ENCODE data around the gene IGSF9.

The IGSF9 gene

DNA sequence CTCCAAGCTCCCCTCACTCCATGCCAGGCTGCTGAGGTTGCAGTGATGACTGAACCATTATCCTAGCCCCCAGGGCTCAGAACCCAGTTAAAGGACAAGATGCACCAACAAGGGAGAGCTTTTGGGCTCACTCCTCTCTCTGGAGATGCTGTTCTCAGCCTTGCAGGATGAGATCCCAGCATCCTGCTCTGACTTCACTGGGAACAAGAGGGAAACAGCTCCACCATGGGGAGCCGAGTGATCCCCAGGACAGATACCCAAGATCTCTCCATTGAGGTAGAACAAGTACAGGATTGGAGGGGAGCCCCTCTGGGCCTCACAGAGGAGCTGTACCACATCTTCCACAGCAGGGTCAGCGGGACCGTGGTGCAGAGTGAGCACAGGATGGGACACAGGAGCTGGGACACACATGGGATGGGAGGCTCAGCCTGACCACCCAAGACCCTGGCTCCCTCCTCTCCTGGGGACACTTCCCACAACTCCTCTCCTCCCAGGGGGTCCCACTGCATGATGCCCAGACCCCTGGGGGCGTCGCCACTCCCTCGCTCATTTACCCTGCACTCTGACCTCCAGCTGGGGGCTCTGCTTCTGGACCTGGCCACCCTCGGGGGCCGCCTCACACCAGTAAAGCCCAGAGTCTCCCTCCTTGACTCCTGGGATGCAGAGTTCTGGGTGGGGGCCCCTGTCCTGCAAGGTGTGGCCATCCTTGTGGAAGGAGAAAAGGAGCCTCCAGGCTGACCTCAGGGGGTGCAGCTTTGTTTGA lies 27.2 kb upstream of the IGSF9 start:
- no peak for DNase-seq

DNA sequence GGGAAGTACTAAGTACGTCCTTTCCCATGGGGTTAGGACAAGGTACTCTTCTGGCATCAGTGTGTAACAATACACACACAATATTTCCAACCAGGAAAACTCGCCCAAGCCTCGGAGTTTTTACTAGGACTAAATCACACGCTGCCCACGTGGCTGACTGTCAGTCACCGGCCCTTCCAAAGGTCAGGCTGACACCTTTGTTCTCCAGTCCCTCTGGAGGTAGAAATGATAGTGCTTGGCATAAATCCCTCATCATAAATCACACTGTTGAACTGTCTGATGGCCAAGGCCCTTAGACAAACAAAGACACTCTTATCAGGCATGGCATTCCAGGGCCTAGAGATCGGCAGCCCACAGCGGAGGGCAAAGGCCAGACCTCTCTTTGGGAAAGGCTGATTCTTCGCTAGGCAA lies 25.5 kb upstream of the IGSF9 start:
- peak in 2 of 3 experiments; percentile 14 to 28 for DNase-seq

DNA sequence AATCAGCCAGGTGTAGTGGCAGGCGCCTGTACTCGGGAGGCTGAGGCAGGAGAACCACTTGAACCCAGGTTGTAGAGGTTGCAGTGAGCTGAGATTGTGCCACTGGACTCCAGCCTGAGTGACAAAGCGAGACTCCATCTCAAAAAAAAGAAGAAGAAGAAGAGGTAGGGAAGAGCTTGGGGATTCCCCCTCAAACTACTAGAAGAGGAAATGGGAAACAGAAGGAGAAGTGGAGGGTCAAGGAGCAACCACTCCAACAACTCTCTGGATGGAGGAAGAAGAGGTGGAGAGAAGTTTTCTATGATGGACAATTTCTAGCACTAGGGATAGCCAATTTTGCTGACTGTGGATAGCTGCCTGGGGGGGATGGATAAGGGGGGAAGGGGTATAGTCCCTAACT lies 23.5 kb upstream of the IGSF9 start:
- DNase-seq: no peak

DNA sequence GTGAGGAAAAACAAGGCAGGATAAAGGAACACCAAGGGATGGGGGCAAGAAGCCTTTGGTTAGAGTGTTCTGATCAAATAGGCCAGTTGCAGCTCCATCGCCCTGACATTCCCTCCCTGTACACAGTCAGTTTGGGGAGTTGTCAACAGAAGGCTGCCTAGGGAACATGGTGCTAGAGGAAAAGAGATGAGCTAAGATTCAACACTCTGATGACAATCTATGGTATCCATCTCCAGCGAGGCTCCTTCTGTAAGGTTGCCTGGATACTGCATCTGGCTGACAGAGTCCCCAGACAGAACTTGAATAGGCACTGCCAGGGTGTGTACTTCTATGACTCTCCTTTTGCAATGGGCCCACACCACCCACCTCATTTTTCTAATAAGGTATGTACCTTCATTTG lies 19.9 kb upstream of the IGSF9 start:
- no peak for DNase-seq

DNA sequence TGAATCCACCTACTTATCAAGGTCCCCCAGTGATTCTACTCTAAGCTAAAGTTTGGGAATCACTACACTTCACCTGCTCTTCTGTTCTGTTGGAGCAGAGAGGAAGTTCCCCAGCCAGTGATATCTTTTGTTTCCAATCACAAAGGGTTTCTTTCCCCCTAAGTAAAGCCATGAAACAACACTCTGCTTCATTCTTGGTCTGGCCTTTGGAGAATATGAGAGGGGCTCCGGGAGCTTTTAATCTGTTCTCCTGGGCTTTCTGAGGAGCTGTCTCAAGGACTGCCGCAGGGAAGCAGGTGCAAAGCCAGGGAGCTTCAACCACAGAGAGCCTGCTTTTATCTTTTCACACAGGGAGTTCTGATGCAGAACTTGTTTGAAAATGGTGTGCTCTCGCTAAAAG lies 18.7 kb upstream of the IGSF9 start:
- DNase-seq: peak in 1 of 3 experiments; percentile 57

DNA sequence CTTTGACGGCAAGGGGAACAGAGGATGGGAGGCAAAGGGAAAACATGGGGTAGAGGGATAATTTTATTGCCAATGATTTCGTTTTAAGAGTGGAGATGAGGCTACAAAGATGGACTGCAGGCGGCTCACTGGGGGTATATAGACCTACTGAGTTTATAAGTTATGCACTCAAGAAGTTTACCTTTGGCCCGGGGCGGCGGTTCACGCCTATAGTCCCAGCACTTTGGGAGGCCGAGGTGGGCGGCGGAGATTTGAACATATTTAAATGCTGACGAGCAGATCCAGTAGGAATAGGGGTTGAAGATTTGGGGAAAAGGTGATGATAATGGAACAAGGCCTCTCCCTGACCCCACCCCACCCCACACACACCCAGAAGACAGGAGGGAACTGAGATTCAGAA lies 16.8 kb upstream of the IGSF9 start:
- no peak for DNase-seq

DNA sequence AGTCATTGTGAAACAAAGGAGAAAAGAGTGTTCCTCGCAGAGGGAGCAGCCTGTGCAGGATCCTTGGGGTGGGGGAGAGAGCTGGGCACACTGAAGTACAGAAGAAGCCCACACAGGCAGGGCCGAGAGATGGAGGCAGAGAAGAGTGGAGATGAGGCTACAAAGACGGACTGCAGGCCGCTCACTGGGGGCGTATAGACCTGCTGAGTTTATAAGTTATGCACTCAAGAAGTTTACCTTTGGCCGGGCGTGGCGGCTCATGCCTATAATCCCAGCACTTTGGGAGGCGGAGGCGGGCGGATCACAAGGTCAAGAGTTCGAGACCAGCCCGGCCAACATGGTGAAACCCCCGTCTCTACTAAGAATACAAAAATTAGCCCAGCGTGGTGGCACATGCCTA lies 16.2 kb upstream of the IGSF9 start:
- DNase-seq: no peak

DNA sequence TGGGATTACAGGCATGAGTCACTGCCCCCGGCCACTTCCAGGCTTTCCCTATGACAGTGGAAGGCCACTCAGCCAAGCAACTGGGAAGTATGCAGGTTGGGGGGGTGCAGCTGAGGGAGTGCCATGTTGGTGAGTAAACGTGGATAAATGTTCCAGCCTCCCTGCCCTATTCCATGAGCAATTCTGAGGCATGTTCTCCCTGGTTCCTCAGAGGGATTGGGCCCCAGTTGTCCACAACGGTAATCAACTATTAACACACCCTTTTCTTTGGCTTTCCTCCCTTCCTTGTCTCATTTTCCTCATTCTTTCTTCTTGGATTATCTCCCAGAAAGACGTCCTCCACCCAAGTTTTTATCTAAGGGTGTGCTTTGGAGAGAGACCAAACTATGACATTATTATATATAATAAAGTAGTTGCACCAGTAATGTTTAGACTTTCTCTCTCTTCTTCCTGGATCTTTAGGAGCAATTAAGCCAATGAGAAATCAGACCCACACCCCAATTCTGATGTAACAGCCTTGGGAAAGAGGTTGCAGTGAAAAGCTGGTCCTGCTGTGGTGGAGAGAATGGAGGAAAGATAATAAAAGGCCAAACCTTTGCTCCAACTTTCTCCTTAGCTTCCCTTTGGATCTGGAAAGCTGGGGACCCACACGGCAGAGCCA lies 15.4 kb upstream of the IGSF9 start:
- no peak for DNase-seq

DNA sequence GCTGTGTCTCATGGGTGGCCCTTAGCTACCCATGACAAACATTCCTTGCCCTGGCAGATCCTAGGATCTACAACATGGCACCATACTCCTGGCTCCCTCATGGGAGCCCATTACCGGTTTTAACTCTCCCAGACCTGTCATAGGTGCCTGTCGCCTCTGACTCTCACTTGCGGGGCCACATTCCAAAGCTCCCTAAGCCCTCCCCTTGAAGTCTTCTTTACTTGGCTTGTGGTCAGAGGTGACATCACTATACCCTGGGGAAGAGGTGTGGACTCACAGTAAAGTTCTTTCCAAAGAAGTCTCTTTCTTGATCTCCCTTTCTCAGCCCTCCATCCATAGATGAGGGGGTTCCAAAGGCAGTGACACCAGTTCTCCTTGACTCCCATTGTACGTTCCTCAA lies 14.0 kb upstream of the IGSF9 start:
- no peak for DNase-seq

DNA sequence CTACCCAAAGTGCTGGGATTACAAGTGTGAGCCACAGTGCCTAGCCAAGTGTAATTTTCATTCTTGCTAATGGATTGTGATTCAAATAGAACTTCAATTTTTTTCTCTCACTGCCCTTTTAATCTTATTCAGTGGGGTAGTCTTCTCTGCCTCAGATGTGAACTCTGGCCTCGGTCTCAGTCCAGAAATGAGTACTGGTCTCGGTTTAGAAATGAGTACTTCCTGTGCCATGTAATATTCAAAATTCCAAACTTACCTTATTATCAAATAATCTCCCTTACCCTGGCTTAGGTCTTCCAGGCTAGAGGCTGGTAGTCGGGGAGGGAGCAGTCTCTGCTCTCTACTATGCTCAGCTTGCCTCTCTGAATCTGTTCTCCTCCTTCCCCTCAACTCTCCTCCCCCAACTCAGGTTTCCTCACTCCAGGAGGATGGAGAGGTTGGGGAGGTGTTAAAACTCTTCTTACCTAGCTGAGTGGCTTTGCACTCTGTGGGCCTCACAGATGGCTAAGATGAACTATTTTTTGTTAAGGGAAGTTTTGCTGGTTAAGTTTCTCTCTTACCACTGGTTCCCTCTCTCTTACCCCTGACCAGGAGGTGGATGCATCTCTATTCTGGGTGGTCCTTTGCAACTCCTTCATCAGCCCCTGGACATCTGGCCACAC lies 13.4 kb upstream of the IGSF9 start:
- no peak for DNase-seq

DNA sequence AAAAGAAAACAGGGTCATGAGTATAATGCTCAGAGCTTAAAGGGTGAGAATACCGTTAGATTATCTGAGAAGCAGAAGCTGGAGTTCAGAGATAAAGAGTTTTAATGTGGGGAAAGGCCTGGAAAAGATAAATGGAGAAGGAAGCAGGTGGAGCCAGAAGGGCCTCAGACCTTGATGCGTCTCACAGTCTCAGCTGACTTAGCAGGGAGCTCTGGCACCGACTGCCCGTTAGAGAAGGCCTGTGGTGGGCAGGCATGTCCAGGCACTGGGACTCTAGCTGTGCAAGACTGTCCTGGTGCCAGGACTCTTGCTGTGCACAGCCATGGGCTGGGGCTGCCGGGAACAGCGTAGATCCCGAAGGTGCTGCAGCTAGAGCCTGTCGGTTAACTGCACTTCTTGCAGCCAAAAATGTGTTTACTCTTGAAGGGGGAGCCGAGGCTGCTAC lies 12.4 kb upstream of the IGSF9 start:
- DNase-seq: peak in 2 of 3 experiments; percentile 22 to 47

DNA sequence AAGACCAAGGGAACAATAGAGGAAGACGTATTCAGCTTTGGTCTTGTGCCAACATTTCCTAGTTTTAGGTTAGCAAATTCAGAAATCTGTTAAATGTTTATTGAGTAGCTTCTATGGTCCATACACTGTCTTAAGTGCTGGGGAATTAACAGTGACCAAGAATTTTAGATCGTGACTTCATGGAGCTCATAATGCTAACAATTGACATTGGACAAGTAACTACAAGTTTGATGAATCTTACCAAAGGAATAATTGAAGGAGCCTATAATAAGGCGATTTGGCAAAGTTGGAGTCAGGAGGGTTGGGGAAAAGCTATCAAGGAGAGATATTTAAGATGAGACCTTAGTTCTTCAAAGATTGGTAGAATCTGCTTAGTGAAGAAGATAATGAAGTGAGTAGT lies 10.0 kb upstream of the IGSF9 start:
- DNase-seq: no peak

DNA sequence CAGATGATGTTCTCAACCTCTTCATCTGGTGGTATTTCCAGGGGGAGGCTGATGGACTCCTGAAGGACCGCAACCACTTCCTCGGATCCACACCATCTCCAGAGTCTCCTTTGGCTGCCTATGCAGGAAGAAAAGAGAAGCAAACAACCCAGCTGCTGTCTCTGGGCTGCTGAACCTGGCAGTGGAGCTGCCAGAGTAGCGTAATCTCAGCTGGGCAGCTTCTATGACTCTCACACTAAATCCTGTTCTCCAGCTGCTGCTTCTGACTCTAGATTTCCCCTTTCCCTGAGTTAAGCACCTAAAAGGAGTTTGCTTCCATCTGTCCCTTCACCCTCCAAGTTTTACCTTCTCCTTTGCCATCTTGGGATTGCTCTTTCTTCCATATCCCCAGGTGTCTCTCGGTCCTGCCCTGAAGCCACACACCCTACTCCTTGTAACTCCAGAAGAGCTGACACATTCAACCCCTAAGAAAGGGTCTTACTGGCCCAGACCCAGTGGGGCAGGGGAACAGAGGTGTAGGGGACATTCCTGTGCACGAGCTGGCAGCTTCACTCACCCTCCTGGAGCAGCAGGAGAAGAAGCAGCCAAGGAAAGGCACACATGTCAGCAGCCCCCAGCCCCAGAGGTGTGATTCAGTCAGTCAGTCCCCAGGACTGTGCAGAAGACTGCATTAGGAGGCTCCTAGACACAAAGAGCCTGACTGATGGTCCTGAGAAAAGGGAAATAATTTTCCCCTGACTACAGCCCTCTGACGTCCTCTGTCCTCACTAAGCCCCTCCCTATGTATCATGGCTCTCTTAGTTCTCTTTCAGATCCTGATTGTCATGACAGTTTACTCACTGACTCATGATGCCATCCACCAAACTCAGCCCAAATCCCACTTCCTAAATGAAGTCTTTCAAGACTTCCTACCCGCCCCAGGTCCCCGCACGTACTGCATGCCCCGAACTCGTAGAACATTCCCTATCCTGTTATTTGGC lies 8.4 kb upstream of the IGSF9 start, which contains the start of gene SLAMF9:
Gene SLAMF9 (minus strand): TSS at position 702 of the 980 bp plus-strand sequence. CDS start 100 bp downstream, at position 602.
- no peak for DNase-seq

DNA sequence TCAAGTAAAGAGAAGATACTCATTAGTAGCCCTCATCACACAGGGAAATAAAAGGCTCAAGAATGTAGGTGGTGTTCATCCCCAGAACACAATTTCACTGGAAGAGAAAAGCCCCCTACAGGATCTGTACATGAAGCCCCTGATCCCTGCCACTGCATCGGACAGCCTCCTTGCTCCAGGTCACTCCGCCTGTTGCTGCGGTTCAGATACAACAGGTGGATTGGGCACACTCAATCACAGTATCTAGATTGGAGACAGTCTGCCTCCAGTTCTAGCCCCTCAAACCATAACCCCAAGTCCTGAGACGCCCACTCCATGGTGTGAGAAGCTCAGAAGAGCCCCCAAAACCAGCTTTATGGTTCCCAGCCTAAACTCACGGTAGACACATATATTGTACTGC lies 7.5 kb upstream of the IGSF9 start:
- no peak for DNase-seq

DNA sequence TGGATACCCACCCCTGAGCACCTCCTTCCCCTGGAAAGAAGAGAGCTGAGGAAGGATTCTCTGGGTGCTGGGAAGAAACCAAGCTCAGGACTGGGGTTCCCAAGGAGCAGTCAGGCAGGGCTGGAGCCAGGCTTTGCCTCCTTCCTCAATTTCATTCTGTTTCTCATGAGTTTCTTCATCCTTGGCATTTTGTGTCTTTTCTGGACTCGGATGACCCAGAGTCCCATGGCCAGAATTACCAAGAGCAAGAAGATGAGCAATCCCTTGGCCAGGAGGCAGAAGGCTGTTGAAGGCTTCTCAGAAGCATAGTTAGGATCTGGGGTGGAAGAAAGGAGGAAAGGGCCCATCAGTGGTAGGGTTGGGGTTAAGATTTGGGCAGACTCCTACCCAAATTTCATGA lies 6.1 kb upstream of the IGSF9 start:
- no peak for DNase-seq

DNA sequence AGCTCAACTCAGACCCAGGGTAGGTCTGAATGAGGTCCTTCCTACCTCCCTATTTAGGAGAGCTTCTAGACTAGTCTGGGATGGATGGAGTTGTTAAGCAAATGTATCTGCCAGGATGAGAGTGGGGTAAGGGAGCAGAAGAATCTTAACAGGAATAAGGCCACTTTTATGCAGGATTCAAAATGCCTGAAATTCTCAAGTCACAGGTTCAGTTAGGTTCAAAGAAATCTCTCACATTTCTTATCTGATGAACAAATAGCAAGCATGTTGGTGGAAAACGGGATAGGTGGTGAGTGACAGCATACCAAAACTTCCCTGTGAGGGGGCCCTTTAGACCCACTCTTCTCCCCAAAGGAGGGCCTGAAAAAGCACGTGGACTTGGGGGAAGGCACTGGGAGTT lies 5.6 kb upstream of the IGSF9 start:
- no peak for DNase-seq

DNA sequence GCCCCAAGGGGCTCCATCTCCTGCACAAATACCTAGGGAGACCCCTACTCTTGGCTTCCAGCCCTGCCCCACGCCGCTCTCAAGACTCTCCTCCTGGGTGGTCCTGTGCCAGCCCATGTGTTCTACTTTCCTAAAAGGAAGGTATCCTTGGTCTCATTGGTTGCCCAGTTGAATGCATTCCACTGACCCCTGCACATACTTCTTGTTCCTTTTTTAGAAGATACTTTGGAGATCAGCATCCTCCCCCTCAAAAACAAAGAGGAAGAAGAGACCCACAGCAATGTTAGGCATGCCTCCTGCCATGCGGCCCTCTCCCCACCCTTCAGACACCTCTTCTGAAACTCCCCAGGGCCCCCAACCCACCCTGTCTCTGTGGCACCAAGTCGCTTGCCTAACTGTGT lies 4.6 kb upstream of the IGSF9 start:
- no peak for DNase-seq

DNA sequence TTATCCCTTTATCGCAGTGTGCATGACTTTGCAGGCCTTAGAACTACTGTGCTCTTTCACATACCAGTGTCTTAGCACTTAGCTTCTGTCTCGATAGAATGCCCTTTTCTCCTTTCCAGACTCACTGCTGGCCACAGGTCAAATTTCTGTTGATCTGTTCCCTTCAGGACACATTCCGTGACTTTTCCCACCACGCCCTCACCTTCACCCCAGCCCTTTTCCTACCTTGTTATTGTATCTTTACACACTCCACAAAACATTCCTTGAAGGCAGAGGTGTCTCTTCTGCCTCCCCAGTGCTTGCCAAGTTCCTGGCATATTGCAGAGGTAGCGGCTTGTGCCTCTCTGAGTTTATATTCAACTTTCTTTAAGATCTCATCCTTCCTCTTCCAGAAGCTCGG lies 3.7 kb upstream of the IGSF9 start:
- no peak for DNase-seq

DNA sequence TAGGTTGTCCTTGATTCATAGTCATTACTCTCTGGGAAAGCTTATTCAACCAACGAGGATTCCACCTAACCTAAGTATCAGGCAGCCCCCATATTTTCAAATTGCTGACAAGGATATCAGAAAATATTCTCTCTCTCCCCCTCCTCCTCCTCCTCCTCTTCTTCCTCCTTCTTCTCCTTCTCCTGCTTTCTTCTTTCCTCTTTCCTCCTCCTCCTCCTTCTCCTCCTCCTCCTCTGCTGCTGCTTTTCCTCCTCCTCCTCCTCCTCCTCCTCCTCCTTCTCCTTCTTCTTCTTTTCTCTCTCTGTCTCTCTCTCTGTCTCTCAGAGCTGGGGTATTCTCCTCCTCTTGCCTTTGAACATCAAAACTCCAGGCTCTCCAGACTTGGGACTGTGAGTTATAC lies 2.5 kb upstream of the IGSF9 start:
- no peak for DNase-seq

DNA sequence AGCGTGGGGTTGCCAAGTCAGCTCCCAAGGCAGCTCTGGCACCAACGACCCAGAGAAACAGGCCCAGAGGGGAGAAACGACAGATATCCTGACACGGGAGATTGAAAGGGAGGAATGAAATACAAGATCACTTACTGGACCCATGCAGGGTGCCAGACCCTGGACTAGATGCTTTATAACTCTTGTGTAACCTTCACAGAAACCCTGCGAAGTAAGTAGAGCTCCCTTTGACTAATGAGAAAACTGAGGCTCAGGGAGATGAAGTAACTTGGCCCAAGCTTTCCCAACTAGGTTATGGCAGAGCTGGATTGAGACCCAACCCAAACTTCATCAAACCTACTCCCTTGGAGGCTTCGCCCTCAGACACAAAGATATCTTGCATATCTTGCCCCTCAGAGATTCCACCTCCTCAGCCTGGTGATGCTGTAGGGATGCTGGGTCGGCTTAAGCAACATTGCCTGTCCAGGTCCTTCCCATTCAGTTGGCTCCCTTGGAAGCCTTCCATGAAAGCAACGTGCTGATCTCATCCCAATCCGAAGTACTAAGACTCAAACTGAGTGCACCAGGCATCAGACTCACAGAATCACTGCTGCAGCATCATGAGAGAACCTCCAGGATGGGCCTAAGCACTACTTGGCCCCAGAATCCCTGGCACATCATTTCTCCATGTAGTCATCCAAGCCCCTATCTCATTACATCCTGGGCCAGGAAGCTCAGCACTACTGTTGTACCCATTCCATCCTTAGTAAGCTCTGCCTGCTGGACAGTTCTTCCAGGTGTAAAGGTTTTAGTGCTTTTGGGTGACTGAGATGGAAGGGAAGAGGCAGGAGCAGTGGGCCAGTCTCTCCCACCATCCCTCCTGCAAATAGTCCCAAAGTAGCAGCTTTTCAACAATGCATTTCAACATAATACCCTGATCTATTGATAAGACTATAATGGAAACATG lies 1.1 kb upstream of the IGSF9 start:
- DNase-seq: no peak

DNA sequence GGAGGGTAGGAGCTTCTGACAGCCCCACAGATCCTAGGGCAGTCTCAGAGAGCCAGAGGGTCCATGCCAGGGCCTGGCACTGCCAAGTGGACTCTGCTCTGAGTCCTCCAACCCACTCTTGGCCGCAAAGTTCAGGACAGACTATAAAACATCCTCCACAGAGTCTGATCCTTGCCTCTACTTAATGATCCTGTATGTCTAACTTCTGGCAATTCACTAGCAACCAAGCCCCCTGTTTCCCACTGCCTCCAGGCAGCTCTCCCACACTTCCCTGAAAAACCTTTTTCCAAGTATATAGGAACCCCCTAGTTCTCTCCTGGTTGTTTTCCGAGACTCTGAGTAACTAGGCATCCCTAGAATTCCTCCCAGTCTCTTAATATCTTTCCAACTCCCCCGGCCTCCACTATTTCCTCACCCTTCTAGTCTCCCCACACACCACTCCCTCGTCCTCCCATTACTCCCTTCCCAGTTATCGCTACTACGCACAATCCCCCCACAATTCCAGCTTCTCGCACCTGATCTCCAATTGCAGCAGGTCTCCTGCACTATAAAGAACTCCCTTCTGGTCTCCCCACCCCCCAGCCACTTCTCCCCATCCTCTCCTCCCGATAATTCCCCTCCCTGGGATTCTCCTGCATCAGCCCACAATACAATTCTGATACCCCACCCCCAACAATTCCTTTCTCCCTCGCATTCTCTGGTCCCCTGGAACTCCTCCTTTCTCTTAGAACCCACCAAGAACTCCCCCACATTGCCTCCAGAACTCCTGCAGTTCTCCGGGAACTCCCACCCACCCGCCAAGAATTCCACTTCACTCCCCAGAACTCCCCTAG lies 574 bp downstream of the IGSF9 start:
- peak in 2 of 3 experiments; percentile 75 to 82 for DNase-seq
